Testis (tissue), 3 donors: ENCODE results near the gene DNLZ. TPM values are rescaled to one million over a fixed set of nuclear protein-coding genes. Genes with fewer than 3 reads are reported as not detected.

Source experiments
- DNase-seq: peaks from one replicate; pipeline ENCODE4 v3.0.0-alpha.2; 2019
- H3K27ac ChIP-seq, 2 donors: fragments of 200-600 bp; sonication (generic); one replicate each; pipeline ENCODE4 v1.5.1; 2019
- H3K27me3 ChIP-seq: fragments of 200-600 bp; sonication (generic); one replicate; pipeline ENCODE4 v1.5.1; 2019
- H3K36me3 ChIP-seq: fragments of 200-600 bp; sonication (generic); one replicate; pipeline ENCODE4 v1.5.1; 2017; ENCODE audit warnings: low read depth; ENCODE audit errors: missing control alignments
- H3K4me1 ChIP-seq: fragments of 200-600 bp; sonication (generic); one replicate; pipeline ENCODE4 v1.5.1; 2019
- H3K4me3 ChIP-seq, 2 donors: fragments of 200-600 bp; sonication (generic); one replicate each; pipeline ENCODE4 v1.5.1; 2017 to 2019
- H3K9me3 ChIP-seq: fragments of 200-600 bp; sonication (generic); one replicate; pipeline ENCODE4 v1.5.1; 2017
- CTCF ChIP-seq, 3 experiments: fragments of 450-650 bp in 2 of 3; fragments of 200-600 bp in 1 of 3; sonication (generic) in 1 of 3; IDR thresholded peaks; one replicate each; pipeline ENCODE4 v1.5.1; 2016 to 2019; ENCODE audit warnings: antibody characterized with exemption in 3 of 3, mild to moderate bottlenecking in 2 of 3, moderate library complexity in 1 of 3
- POLR2A ChIP-seq: fragments of 450-650 bp; IDR thresholded peaks from one replicate; pipeline ENCODE4 v1.6.1; 2017; ENCODE audit warnings: antibody characterized with exemption, mild to moderate bottlenecking, moderate library complexity
- WGBS, 2 donors: methylation state at CpG; one replicate each; pipeline ENCODE4 v1.1.5; 2018; 5-methylcytosine and 5-hydroxymethylcytosine counted together
- intact Hi-C: fragments of 100-400 bp; cut with DNase I; formaldehyde crosslinking; loops from one replicate; pipeline ENCODE4 v1.15.1; 2023; ENCODE audit warnings: low total_unique reads
- polyA plus RNA-seq: library from polyadenylated mRNA; stranded (reverse); fragments of 350-450 nt; fragmentation: Illumina TruSeq; extraction: RNeasy Lipid Tissue Mini Kit (QIAGEN cat#74804); gene quantifications from one replicate; pipeline ENCODE4 v1.2.3, GENCODE V29; 2014; ENCODE audit warnings: low read depth, low replicate concordance; ENCODE audit not compliant: insufficient read depth
- total RNA-seq, 2 donors: library from RNA; depleted of rRNA; stranded (reverse); fragments of >200 nt; gene quantifications; one replicate each; pipeline ENCODE4 v1.2.3, GENCODE V29; 2016

DNLZ gene
- total and polyA plus RNA-seq, 3 donors from 2014 or later: 14.0 to 51.1 (median 48.2) TPM

- no peak for TF ChIP-seq CTCF (IDR thresholded peaks at IDR 0.05)
- TF ChIP-seq POLR2A: no peak
- WGBS, 2 donors: 78 to 86% methylated on average over 4 to 27 of the region's 28 CpGs
- DNase-seq: no peak
- no peaks in the 10 kb centered on the region for H3K4me1 ChIP-seq
- no peaks in the 10 kb centered on the region for H3K9me3 ChIP-seq
- no peaks in the 10 kb centered on the region for H3K27me3 ChIP-seq
- intact Hi-C loops: no loop called here
- no peak overlapping the region for H3K27ac ChIP-seq
- H3K36me3 ChIP-seq: no peaks in the 10 kb centered on the region
- no peak overlapping the region for H3K4me3 ChIP-seq
These were observed 14.8 kb upstream of the DNLZ start for GRCh38 chr9:136378170-136379002.

GRCh38 chr9:136377341-136378169, 14.0 kb upstream of the DNLZ start:
- Histone ChIP-seq H3K9me3 (no peaks in the 10 kb centered on the region), H3K4me3 (no peak overlapping the region), H3K36me3 (no peaks in the 10 kb centered on the region), H3K27me3 (no peaks in the 10 kb centered on the region), H3K27ac (no peak overlapping the region), H3K4me1 (peaks cover 4% of the 10 kb centered on the region)
- intact Hi-C loops: no loop called here
- no peak for TF ChIP-seq POLR2A
- TF ChIP-seq CTCF (IDR thresholded peaks at IDR 0.05): no peak
- DNase-seq: no peak
- 78 to 85% methylated on average over 10 to 29 of the region's 32 CpGs for WGBS, 2 donors

DNA sequence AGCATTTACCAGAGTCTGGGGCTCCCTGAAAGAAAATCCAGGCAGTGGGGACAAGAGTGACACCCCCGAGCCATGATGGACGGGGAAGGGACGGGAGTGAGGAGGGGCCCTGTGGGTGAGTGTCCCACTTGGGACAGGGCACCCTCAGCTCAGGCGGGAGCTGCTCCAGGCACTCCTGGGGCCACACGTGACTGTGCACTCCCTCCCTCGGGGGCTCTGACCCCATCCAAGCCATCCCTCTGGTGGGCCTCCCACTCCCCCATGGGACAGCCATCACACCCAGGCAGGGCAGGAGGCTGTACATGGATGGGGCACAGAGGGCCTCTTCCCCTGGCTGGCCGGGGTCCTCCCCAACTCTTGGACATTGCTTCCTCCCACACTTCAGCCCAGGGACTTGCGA, 12.9 kb upstream of the DNLZ start:
- H3K36me3 ChIP-seq: no peaks in the 10 kb centered on the region
- no peaks in the 10 kb centered on the region for H3K27me3 ChIP-seq
- no peaks in the 10 kb centered on the region for H3K9me3 ChIP-seq
- 80 to 94% methylated on average over 6 to 8 of the region's 8 CpGs for WGBS, 2 donors
- no peak overlapping the region for H3K4me3 ChIP-seq
- intact Hi-C loops: no loop called here
- H3K4me1 ChIP-seq: peaks cover 8% of the 10 kb centered on the region
- no peak overlapping the region for H3K27ac ChIP-seq
- no peak for DNase-seq
- TF ChIP-seq POLR2A: no peak
- no peak for TF ChIP-seq CTCF (IDR thresholded peaks at IDR 0.05)

DNA sequence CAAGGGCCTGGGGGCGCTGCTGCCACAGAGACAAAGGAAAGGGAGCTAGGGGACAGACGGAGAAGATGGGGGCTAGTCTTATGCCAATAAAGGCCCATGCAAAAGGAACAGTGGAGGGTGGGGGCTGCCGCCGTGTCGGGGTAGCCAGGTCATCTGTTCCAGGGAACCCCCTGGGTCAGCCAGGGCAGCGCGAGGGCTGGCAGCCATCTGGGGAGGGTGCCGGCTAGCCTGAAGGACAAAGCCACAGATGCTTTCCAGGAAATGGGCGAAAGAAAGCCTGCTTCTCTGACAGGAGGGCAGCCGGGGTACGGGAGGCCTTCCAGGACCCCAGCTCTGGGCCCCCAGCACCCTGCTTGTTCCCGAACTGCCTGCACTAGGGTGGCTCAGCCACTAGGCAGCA, 11.6 kb upstream of the DNLZ start:
- 89 to 94% methylated on average over 12 of the region's 12 CpGs for WGBS, 2 donors
- DNase-seq: no peak

More for the DNA sequence above, 11.6 kb upstream of the DNLZ start:
- TF ChIP-seq CTCF (IDR thresholded peaks at IDR 0.05) (no peak), POLR2A (no peak)
- no peak overlapping the region for H3K27ac ChIP-seq
- H3K4me1 ChIP-seq: peaks cover 8% of the 10 kb centered on the region
- no peaks in the 10 kb centered on the region for H3K9me3 ChIP-seq
- no peaks in the 10 kb centered on the region for H3K27me3 ChIP-seq
- H3K4me3 ChIP-seq: no peak overlapping the region
- intact Hi-C loops: no loop called here
- H3K36me3 ChIP-seq: no peaks in the 10 kb centered on the region
